HK-2 (cell line): ENCODE data around the gene NPY2R.

Source experiments
- DNase-seq: peaks from one replicate; pipeline ENCODE4 v3.0.0-alpha.2; 2018; ENCODE audit not compliant: unreplicated experiment

NPY2R gene

GRCh38 chr4:155249016-155249566 lies 40.7 kb downstream of the NPY2R start:
- DNase-seq, result no peak

GRCh38 chr4:155252327-155252726 lies 43.9 kb downstream of the NPY2R start:
- DNase-seq, result no peak

GRCh38 chr4:155263480-155263879 lies 55.0 kb downstream of the NPY2R start:
- DNase-seq, result no peak

GRCh38 chr4:155265113-155265512 lies 56.7 kb downstream of the NPY2R start:
- DNase-seq, result no peak
